AG10803 (cell line): ENCODE results near the gene TRAF2.

Experiments used
- DNase-seq: peaks from one replicate; pipeline ENCODE4 v3.0.0; 2010; ENCODE audit warnings: low read depth
- H3K4me3 ChIP-seq: 2 replicates; pipeline ENCODE4 v1.5.1; 2011; ENCODE audit warnings: mild to moderate bottlenecking, low read length, control low read depth
- CTCF ChIP-seq: conservative IDR thresholded peaks from 2 replicates; pipeline ENCODE4 v1.5.1; 2011; ENCODE audit warnings: mild to moderate bottlenecking, low read length, control low read depth, inconsistent platforms

TRAF2 gene

GRCh38 chr9:136962163-136962562 lies 75.8 kb downstream of the TRAF2 start:
- no peak overlapping the region for H3K4me3 ChIP-seq
- DNase-seq: no peak
- no peak for TF ChIP-seq CTCF

- no peak for DNase-seq
- TF ChIP-seq CTCF: no peak
- H3K4me3 ChIP-seq: no peak overlapping the region
Observed at GRCh38 chr9:136962701-136963248, 76.5 kb downstream of the TRAF2 start.

GRCh38 chr9:136963341-136963740 lies 77.0 kb downstream of the TRAF2 start:
- no peak for TF ChIP-seq CTCF
- no peak overlapping the region for H3K4me3 ChIP-seq
- no peak for DNase-seq

GRCh38 chr9:136963751-136964150 lies 77.4 kb downstream of the TRAF2 start:
- no peak for TF ChIP-seq CTCF
- H3K4me3 ChIP-seq: no peak overlapping the region
- DNase-seq: no peak

GRCh38 chr9:136964171-136964689 lies 77.9 kb downstream of the TRAF2 start:
- TF ChIP-seq CTCF: no peak
- no peak overlapping the region for H3K4me3 ChIP-seq
- DNase-seq: no peak

GRCh38 chr9:136964833-136965422 lies 78.6 kb downstream of the TRAF2 start:
- no peak for TF ChIP-seq CTCF
- no peak overlapping the region for H3K4me3 ChIP-seq
- no peak for DNase-seq

- TF ChIP-seq CTCF: no peak
- H3K4me3 ChIP-seq: no peak overlapping the region
- DNase-seq: no peak
Observed at GRCh38 chr9:136965771-136966484, 79.6 kb downstream of the TRAF2 start.
